Mesenchymal stem cell (in vitro differentiated cells and primary cell): ENCODE data around the gene CAMK2D.

ENCODE experiments used
- DNase-seq: peaks from one replicate; pipeline ENCODE4 v3.0.0-alpha.2; 2013
- H2AFZ ChIP-seq: one replicate; pipeline ENCODE4 v1.6.1; 2013; ENCODE audit warnings: low read depth, mild to moderate bottlenecking, control low read depth, inconsistent platforms, low read length, moderate library complexity
- H2AK5ac ChIP-seq: 2 replicates; pipeline ENCODE4 v1.6.1; 2013; ENCODE audit warnings: low read length, moderate library complexity, mild to moderate bottlenecking, inconsistent platforms; ENCODE audit not compliant: severe bottlenecking
- H2BK120ac ChIP-seq: one replicate; pipeline ENCODE4 v1.6.1; 2013; ENCODE audit warnings: low read depth, mild to moderate bottlenecking, inconsistent platforms, low read length, moderate library complexity
- H2BK12ac ChIP-seq, 2 experiments: one replicate each; pipeline ENCODE4 v1.6.1; 2013; ENCODE audit warnings: inconsistent platforms in 2 of 2, low read length in 2 of 2, mild to moderate bottlenecking in 2 of 2, moderate library complexity in 2 of 2, control low read depth in 1 of 2
- H2BK15ac ChIP-seq: one replicate; pipeline ENCODE4 v1.6.1; 2013; ENCODE audit warnings: mild to moderate bottlenecking, low read depth, inconsistent platforms; ENCODE audit not compliant: poor library complexity, severe bottlenecking
- H2BK5ac ChIP-seq: 2 replicates; pipeline ENCODE4 v1.6.1; 2013; ENCODE audit warnings: low read depth, mild to moderate bottlenecking, low read length, control low read depth, inconsistent platforms; ENCODE audit not compliant: poor library complexity, severe bottlenecking
- H3K14ac ChIP-seq, 2 experiments: one replicate each; pipeline ENCODE4 v1.6.1; 2013; ENCODE audit warnings: inconsistent platforms in 2 of 2, low read length in 2 of 2, control low read depth in 1 of 2, mild to moderate bottlenecking in 1 of 2, moderate library complexity in 1 of 2
- H3K18ac ChIP-seq, 2 experiments: one replicate each; pipeline ENCODE4 v1.6.1; 2013; ENCODE audit warnings: inconsistent platforms in 2 of 2, low read length in 2 of 2, control low read depth in 1 of 2, low read depth in 1 of 2, mild to moderate bottlenecking in 1 of 2
- H3K23ac ChIP-seq, 2 experiments: one replicate each; pipeline ENCODE4 v1.6.1; 2013; ENCODE audit warnings: inconsistent platforms in 2 of 2, low read length in 2 of 2, mild to moderate bottlenecking in 2 of 2, moderate library complexity in 2 of 2, control low read depth in 1 of 2
- H3K27ac ChIP-seq: 2 replicates; pipeline ENCODE4 v1.5.1; 2013; ENCODE audit warnings: mild to moderate bottlenecking, moderate library complexity, low read length, control low read depth, inconsistent platforms; ENCODE audit not compliant: poor library complexity, severe bottlenecking
- H3K27me3 ChIP-seq, 2 experiments: 2 replicates each; pipeline versions ENCODE4 v1.6.1 to v1.7.0; 2013; ENCODE audit warnings: low read length in 2 of 2, mild to moderate bottlenecking in 2 of 2, moderate library complexity in 2 of 2, control low read depth in 1 of 2, inconsistent platforms in 1 of 2; ENCODE audit not compliant: control insufficient read depth in 1 of 2, insufficient read depth in 1 of 2
- H3K36me3 ChIP-seq, 2 experiments: 2 replicates each; pipeline versions ENCODE4 v1.6.1 to v1.7.0; 2013; ENCODE audit warnings: low read length in 2 of 2, control low read depth in 1 of 2, inconsistent platforms in 1 of 2, low read depth in 1 of 2, mild to moderate bottlenecking in 1 of 2; ENCODE audit not compliant: insufficient read depth in 2 of 2, control insufficient read depth in 1 of 2
- H3K4ac ChIP-seq, 2 experiments: one replicate each; pipeline ENCODE4 v1.6.1; 2013; ENCODE audit warnings: inconsistent platforms in 2 of 2, low read length in 2 of 2, mild to moderate bottlenecking in 2 of 2, moderate library complexity in 2 of 2, control low read depth in 1 of 2, low read depth in 1 of 2
- H3K4me1 ChIP-seq: 2 replicates; pipeline ENCODE4 v1.6.1; 2013; ENCODE audit warnings: low read depth, low read length, control low read depth; ENCODE audit not compliant: control insufficient read depth, insufficient read depth
- H3K4me2 ChIP-seq: 2 replicates; pipeline ENCODE4 v1.6.1; 2013; ENCODE audit warnings: low read length, mild to moderate bottlenecking, inconsistent platforms; ENCODE audit not compliant: poor library complexity, severe bottlenecking
- H3K4me3 ChIP-seq, 2 experiments: 2 replicates each; pipeline versions ENCODE4 v1.5.1 to v1.7.0; 2013; ENCODE audit warnings: low read length in 2 of 2, mild to moderate bottlenecking in 2 of 2, control low read depth in 1 of 2, low read depth in 1 of 2; ENCODE audit not compliant: insufficient read depth in 1 of 2
- H3K79me1 ChIP-seq: replicated peaks from 2 replicates; pipeline ENCODE4 v1.6.1; 2013; ENCODE audit warnings: mild to moderate bottlenecking, control low read depth, low read length, inconsistent platforms; ENCODE audit not compliant: poor library complexity, severe bottlenecking
- H3K9ac ChIP-seq: 2 replicates; pipeline ENCODE4 v1.7.0; 2013; ENCODE audit warnings: mild to moderate bottlenecking, low read length, moderate library complexity
- H3K9me3 ChIP-seq: 2 replicates; pipeline ENCODE4 v1.7.0; 2013; ENCODE audit warnings: mild to moderate bottlenecking, low read length; ENCODE audit not compliant: control insufficient read depth
- H4K8ac ChIP-seq: one replicate; pipeline ENCODE4 v1.6.1; 2013; ENCODE audit warnings: inconsistent platforms, mild to moderate bottlenecking, low read length, moderate library complexity
- H4K91ac ChIP-seq: one replicate; pipeline ENCODE4 v1.6.1; 2013; ENCODE audit warnings: mild to moderate bottlenecking, low read length, inconsistent platforms
- WGBS: methylation state at CpG from one replicate; pipeline ENCODE4 v1.1.7; 2013; ENCODE audit warnings: mixed read lengths; 5-methylcytosine and 5-hydroxymethylcytosine counted together

Gene CAMK2D

DNA sequence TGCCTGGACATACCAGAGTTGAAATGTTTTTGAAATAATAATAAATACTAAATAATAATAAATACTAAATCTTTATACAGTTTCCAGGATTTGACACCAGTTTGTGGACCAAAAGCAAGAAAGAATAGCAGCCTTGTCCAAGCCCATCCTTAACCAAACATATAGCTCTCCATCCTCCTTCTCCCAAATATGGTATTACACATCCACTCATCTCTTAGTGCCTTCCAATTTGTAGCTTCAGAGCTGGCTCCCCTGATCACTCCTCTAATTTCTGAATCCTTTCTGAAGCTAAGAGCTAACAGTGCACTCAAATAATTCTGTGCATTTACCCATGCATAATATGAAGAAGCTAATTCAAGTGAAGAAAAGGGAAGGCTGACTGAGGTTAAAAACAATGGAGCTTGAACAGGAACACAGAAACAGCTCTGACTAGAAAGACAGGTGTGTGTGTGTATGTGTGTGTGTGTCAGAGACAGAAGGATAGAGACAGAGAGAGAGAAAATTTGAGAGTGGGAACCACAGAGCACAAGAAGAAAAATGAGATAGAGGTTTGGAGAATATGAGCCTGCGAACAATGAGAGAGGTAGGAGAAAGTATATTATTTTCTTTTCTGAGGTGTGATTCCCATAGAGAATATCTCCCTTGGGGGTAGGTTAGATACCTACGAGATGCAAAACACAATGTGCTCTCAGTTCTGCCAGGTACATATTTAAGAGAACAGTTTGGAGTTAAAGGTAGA is 123.5 kb downstream of the CAMK2D start:
- Histone ChIP-seq H3K4me1 (peaks cover 8% of the 10 kb centered on the region), H3K23ac (no peak overlapping the region), H3K4ac (no peak overlapping the region), H3K18ac (no peak overlapping the region), H3K14ac (no peak overlapping the region), H3K4me2 (no peak overlapping the region), H3K9me3 (no peaks in the 10 kb centered on the region), H3K4me3 (no peak overlapping the region), H3K79me1 (peaks cover 14% of the 10 kb centered on the region), H4K8ac (no peak overlapping the region), H2AK5ac (no peak overlapping the region), H3K9ac (no peak overlapping the region), H2BK5ac (no peak overlapping the region), H3K36me3 (peaks cover 0 to 31% of the 10 kb centered on the region in 2 experiments), H4K91ac (no peak overlapping the region), H2AFZ (no peak overlapping the region), H2BK12ac (no peak overlapping the region), H3K27me3 (no peaks in the 10 kb centered on the region), H2BK120ac (no peak overlapping the region), H2BK15ac (no peak overlapping the region), H3K27ac (no peak overlapping the region)
- 91% methylated on average over 2 of the region's 2 CpGs for WGBS
- DNase-seq, result no peak

DNA sequence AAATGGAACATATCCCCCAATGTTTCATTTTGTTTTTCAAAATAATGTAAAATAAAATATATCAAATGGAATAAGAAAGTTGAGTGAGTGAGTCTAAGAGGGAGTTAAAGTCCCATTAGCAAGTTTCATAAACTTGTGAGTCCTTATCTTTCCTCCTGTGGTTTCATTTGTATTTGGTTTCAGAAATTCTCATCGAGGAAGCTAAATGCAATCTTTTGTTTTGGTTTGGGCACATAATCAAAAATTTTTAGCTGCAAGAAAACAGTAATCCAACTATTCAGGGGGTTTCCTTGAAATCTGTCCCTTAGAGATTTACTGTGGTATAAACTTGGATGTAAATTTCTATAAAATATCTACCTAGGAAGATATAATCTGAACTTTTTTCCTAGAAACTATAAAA is 124.2 kb downstream of the CAMK2D start:
- peaks cover 0 to 31% of the 10 kb centered on the region in 2 experiments for H3K36me3 ChIP-seq
- DNase-seq, result no peak
- 0% methylated on average over 1 of the region's 1 CpG for WGBS

DNA sequence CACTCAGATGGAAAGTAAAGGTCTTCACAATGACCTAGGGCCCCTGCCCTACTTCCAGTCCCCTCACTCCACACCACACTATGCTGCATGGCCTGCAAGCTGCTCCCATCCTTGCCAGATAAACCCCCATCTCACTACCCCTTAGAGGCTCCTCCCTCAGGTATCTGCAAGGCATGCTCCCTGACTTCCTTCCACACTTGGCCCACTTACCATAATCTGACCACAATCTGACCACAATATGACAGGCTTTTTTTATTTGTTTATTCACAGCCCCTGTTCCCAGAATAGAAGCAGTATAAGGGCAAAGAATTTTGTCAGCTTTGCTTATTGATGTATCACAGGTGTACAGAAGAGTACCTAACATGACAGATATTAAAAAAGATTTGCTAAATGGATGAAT is 124.7 kb downstream of the CAMK2D start:
- peak; percentile 44 for DNase-seq
- no peak overlapping the region for H3K9ac ChIP-seq

More for the DNA sequence above, 124.2 kb downstream of the CAMK2D start:
- Histone ChIP-seq H3K4ac (no peak overlapping the region), H2AK5ac (no peak overlapping the region), H4K8ac (no peak overlapping the region), H3K4me1 (peaks cover 8% of the 10 kb centered on the region), H3K79me1 (peaks cover 12% of the 10 kb centered on the region), H3K23ac (no peak overlapping the region), H3K27ac (no peak overlapping the region), H2BK15ac (no peak overlapping the region), H3K27me3 (no peaks in the 10 kb centered on the region), H3K18ac (no peak overlapping the region), H2BK5ac (no peak overlapping the region), H2AFZ (no peak overlapping the region), H4K91ac (no peak overlapping the region), H2BK12ac (no peak overlapping the region), H3K9ac (no peak overlapping the region), H3K4me2 (no peak overlapping the region), H3K14ac (no peak overlapping the region), H3K9me3 (no peaks in the 10 kb centered on the region), H2BK120ac (no peak overlapping the region), H3K4me3 (no peak overlapping the region)

DNA sequence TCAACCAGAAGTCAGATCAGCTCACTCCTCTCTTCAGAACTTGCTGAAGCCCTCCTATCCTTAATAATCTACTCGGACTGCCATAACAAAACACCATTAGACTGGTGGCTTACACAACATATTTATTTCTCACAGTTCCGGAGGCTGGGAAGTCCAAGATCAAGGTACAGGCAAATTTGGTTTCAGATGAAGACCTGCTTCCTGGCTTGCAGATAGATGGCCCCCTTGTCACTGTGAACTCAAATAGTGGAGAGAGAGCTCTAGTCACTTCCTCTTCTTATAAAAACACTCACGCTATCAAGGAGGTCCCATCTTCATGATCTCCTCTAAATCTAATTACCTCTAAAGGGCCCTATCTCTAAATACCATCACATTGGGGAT is 125.1 kb downstream of the CAMK2D start:
- no peaks in the 10 kb centered on the region for H3K27me3 ChIP-seq
- no peak overlapping the region for H3K18ac ChIP-seq
- no peak overlapping the region for H2BK5ac ChIP-seq
- no peak overlapping the region for H3K14ac ChIP-seq
- peak overlapping the region; percentile 86 for H2AK5ac ChIP-seq
- H2BK15ac ChIP-seq, result no peak overlapping the region
- peaks cover 0 to 36% of the 10 kb centered on the region in 2 experiments for H3K36me3 ChIP-seq
- no peak overlapping the region for H2BK12ac ChIP-seq
- no peak overlapping the region for H3K4me2 ChIP-seq
- no peak overlapping the region for H3K4me3 ChIP-seq
- no peak overlapping the region for H3K4ac ChIP-seq
- no peak for DNase-seq
- no peaks in the 10 kb centered on the region for H3K9me3 ChIP-seq
- H2AFZ ChIP-seq, result no peak overlapping the region
- no peak overlapping the region for H2BK120ac ChIP-seq
- H4K8ac ChIP-seq, result no peak overlapping the region
- H3K23ac ChIP-seq, result no peak overlapping the region
- H3K27ac ChIP-seq, result peak overlapping the region; percentile 54
- peaks cover 11% of the 10 kb centered on the region for H3K79me1 ChIP-seq
- WGBS, result 97% methylated on average over 2 of the region's 3 CpGs
- no peak overlapping the region for H3K9ac ChIP-seq
- H4K91ac ChIP-seq, result no peak overlapping the region
- H3K4me1 ChIP-seq, result peaks cover 8% of the 10 kb centered on the region

More for the DNA sequence above, 124.7 kb downstream of the CAMK2D start:
- Histone ChIP-seq H3K27ac (no peak overlapping the region), H4K8ac (no peak overlapping the region), H3K4me3 (no peak overlapping the region), H2BK5ac (no peak overlapping the region), H3K23ac (no peak overlapping the region), H3K4me1 (peaks cover 8% of the 10 kb centered on the region), H3K36me3 (peaks cover 0 to 33% of the 10 kb centered on the region in 2 experiments), H2AFZ (no peak overlapping the region), H3K4me2 (no peak overlapping the region), H4K91ac (no peak overlapping the region), H2BK12ac (no peak overlapping the region), H3K27me3 (no peaks in the 10 kb centered on the region), H2BK15ac (no peak overlapping the region), H3K4ac (no peak overlapping the region), H2BK120ac (no peak overlapping the region), H3K79me1 (peaks cover 11% of the 10 kb centered on the region), H3K18ac (no peak overlapping the region), H3K14ac (no peak overlapping the region), H2AK5ac (peak overlapping the region; percentile 6), H3K9me3 (no peaks in the 10 kb centered on the region)
